HG03432 (cell line): ENCODE data around the gene SORCS1.
"Not testable (repeated sequence)": the region's sequence is repeated elsewhere in the genome, so short reads cannot be mapped to it uniquely, and the experiment has no call there.

Experiments used
- ATAC-seq: cut with Tn5 transposase; IDR thresholded peaks from one replicate; pipeline ENCODE4 v1.9.1; 2021; ENCODE audit warnings: mild to moderate bottlenecking, moderate library complexity; ENCODE audit not compliant: unreplicated experiment

SORCS1 gene

DNA sequence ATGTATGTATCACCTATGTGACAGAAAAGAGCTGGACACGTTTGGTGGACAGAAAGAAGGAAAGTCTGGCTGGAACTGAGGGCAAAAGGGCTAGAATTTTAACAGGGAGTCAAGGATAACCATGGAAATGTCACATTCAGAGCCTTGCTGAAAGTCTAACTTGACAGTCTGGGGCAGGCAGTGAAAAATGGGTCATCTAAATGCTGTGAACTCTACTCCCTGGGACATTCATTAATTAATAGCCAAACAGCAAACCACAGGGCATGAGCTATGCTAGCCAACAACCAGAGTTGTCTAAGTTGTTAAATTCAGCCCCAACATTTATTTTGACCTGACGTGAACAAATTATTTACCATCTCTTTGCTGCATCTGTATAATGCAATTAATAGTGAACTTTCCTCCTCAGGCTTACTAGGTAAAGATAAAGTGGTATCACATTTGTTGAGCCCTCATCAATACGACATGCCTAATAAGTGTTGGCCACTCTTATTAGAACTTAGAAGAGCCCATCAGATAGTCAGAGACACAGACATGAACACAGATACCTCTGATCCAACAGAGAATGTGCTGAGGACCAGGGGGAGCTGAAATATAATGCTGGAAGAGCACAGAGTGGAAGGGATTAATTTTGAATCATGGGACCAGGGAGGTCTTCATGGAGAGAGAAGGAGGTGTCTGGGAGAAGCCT is 109.9 kb downstream of the SORCS1 start:
- ATAC-seq, result peak; percentile 47

DNA sequence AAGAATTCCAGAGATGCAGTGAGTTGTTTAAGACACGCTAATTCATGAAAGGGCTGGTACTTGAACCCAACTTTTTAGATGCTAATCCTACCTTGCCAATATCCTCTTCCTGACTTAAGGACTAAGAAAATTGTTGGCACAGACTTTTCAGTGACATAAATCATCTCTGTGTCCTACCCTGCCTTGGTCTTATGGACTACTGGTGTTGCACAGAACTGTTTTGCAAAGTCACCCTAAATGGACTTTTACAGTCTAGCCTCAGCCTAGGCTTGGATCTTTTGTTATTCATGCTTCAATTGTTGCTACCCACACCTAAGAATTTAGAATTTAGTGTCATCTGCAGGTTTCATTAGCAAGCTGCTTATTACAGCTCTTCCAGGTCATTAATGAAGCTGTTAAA is 112.7 kb downstream of the SORCS1 start:
- ATAC-seq, result no peak

DNA sequence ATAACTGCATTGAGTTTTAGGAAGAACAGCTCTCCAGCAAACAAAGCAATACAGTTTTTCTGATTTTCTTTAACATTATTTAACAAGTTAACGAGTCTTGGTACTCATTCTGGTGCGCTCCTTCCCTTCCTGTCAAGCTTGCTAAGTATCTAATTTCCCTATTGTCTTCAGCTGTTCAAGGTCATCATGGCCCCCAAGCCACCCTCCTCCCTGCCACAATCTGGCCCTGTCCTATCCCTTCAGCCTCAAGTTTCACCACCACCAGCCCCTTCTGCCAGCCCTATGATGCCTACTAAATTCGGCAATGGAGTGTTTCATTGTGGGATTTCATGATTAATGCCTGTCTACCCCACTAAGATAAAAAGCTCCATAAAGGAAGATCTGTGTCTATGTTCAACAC is 121.0 kb downstream of the SORCS1 start:
- no peak for ATAC-seq

DNA sequence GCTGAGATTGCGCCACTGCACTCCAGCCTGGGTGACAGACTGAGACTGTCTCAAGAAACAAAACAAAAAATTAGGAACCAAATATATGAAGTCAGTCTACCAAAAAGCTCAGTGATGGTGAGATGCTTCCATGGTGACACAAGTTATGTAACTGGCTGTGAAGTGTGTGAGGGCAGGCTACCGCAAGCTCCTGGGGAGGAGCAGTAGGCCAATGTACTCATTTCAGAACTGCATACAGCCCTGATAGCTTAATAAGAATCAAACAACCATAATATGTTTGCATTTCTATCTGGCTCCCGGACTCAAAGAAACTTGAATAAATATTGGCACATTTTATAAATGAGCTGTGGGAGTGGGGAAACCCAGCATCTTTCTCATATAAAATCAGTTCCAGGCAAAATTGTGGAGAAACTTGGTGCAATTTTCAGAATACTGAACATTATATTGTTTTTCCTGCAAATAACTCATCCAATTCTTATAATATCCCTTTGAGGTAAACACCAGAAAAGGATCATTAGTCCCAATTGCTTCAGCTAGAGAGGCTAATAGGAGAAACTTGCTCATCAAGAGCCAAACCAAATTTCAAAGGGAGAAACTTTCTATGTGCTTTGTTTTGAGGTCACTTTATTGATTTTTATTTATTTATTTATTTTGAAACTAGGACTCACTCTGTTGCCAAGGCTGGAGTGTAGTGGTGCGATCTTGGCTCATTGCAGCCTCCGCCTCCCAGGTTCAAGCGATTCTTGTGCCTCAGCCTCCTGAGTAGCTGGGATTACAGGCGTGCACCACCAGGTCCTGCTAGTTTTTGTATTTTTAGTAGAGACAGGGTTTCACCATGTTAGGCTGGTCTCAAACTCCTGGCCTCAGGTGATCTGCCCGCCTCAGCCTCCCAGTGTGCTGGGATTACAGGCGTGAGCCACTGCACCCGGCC is 127.0 kb downstream of the SORCS1 start:
- ATAC-seq, result no peak

DNA sequence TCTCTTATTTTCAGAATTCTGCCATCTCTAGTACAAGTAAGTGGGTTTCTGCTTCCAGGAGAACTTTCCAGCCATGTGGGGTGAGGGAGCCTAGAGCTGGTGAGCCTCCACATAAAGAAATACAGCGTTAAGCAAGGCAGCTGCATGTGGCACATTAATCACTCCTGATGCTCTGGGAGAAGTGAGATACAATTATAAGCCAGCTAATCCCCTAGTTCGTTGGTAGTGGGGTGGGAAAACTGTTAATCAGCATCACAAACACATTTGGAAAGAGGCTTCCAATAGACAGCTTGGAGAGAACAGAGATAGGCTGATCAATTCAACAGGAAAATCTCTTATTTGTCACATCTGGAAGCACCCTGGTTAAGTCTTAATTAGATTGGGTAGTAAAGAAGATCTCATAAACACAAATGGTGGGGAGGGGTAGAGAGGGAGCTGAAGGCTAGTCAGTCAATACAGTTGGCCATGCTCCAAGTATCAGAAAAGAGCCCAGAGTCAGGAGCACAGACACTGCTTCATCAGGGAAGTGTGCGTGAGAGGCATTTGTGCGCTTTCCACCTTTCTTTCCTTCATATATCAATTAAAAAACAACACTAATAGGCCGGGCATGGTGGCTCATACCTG is 130.6 kb downstream of the SORCS1 start:
- ATAC-seq, result no peak

DNA sequence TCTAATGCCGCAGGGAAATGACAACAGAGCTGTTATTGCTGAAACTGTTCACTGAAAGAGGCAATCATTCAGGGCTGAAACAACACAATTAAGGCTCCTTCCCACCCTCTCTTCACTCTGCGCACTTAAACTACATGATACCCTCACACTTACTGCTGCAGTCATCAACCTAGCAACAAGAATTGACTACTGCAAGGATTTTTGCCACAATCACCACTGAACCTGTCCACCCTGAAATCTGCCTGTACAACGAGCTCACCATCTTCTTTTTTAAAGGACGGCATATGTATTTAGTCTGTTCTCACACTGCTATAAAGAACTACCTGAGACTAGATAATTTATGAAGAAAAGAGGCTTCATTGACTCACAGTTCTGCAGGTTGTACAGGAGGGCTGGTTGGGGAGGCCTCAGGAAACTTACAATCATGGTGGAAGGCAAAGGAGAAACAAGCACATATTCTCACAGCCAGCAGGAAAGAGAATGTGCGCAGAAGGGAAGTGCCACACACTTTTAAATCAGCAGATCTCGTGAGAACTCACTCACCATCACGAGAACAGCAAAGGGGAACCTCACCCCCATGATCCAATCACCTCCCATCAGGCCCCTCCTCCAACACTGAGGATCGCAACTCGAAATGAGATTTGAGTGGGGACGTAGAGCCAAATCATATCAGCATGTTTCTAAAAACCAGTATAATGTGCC is 131.7 kb downstream of the SORCS1 start:
- ATAC-seq, result no peak

DNA sequence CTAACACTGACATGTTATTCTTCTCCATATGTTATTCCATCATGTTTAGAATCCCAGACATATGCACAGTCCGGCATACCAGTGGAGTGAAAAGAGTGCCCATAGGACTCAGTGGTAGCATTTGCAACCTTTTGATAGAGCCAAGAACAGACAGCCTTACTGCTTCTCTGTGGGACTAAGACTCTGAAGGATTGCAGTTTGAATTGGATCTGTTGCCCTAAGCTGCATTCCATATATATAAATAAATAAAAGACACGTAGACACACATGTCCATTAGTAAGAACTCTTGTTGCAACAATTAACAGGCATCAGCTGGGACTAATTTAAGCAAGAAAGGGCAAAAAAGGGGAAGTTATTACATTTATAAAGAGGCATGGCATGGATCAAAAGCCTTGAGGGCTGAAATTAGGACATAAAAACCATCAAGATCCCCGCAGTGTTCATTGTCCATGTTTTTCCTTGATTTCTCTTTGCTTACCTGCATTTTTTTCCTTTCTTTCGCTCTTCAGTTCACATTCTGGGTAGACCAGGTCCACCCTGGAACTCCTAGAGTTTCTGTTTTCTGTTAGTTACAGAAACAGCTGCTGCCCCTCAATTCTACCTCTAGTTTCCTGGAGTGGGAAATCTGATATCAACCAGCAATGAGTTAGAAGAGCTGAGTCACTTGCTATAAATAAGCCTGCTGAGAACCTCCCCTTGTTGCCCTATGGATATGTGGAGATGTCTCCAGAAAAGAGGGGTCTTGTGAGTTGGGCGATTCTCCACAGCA is 132.4 kb downstream of the SORCS1 start:
- ATAC-seq, result no peak

DNA sequence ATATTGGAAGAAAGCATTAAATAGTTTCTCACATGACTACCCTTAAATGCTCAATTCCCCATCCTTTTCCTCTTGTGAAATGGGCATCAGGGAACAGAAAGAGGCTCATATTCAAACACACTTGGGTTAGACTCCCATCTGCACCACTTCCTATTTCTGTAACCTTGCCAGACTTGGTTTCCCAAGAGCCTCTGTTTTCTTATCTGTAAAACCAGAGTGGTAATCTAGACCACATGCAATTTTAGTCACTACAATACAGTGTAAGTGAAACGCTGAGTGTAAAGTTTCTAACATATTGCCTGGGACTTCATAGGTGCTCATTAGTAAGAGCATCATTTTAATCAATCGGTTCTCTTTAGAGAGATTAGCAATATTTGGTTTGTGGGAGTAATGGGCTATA is 136.3 kb downstream of the SORCS1 start:
- no peak for ATAC-seq

DNA sequence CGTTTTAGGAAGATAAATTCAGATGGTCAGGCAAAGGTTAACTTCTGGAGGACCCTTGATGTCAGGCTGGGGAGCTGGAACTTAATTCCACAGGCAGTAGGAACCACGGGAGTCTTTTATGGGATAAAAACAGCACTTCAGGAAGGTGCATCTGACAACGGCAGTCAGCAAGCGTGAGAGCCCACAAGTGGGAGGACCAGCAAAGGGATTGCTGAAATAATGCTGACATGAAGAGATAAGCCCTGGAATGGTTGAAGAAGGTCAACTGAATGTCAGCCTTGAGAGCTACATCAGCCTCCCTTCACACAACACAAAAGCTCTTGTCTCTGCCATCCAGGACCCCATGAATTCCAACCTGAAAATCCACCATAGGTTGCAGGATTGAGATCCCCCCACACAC is 138.8 kb downstream of the SORCS1 start:
- no peak for ATAC-seq

DNA sequence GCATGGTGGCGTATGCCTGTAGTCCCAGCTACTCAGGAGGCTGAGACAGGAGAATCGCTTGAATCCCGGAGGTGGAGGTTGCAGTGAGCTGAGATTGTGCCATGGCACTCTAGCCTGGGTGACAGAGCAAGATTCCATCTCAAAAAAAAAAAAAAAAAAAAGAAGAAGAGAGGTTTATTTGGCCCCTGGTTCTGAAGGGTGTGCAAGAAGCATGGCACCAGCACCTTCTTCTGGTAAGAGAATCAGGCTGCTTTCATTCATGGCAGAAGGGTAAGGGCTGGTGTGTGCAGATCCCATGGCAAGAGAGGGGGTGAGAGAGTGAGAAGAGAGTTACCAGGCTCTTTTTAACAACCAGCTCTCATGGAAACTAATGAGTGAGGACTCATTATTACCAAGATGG is 140.5 kb downstream of the SORCS1 start:
- ATAC-seq, result not testable (repeated sequence)

DNA sequence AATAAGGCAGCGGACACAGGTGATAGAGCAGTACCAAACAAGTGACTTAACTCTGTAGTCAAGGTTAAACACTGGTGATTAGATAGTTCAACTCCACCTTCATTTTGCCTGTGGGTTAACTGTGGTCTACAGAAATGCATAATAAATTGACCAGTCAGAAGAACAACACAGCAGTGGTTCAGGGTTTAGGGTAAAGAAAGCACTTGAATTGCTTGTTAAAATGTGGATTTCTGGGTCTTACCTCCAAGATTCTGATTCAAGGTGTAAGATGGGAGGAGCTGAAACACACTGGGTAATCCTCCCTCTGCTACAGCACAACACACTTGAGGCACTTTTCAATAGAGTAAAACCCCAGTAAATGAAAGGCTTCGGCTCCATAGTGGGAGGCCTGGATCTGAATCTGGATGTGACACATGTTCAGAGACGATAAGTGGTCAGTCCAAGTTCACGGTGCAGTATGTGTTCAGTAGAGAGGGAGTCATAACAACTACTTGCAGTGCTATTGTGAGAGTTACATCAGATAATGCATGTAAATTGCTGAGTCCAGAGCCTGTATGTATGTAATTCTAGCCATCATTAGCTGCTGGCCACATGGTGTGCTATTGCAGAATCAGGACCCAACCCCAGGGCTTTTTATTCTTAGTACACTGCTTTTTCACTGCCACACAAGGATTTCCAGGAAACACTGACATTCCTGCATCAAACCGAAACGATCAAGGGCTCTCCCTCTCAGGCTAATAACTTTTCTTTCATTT is 141.7 kb downstream of the SORCS1 start:
- no peak for ATAC-seq

DNA sequence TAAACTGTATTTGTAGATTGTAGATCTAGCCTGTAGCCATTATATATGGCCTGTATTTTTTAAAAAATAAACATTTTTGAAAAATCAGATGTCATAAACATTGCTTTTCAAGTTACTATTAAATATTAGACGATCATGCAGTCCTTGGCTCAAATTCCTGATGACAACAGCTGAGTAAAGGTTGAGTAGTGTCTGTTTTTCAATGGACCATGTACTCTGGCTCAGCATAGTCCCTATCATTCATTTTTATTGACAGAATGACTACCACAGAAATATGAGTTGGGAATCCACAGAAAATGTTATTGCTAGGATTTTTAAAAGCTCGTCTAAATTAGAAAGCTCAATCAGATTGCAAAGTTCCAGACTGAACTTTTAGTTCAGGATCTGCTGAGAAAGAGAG is 145.4 kb downstream of the SORCS1 start:
- ATAC-seq, result no peak

DNA sequence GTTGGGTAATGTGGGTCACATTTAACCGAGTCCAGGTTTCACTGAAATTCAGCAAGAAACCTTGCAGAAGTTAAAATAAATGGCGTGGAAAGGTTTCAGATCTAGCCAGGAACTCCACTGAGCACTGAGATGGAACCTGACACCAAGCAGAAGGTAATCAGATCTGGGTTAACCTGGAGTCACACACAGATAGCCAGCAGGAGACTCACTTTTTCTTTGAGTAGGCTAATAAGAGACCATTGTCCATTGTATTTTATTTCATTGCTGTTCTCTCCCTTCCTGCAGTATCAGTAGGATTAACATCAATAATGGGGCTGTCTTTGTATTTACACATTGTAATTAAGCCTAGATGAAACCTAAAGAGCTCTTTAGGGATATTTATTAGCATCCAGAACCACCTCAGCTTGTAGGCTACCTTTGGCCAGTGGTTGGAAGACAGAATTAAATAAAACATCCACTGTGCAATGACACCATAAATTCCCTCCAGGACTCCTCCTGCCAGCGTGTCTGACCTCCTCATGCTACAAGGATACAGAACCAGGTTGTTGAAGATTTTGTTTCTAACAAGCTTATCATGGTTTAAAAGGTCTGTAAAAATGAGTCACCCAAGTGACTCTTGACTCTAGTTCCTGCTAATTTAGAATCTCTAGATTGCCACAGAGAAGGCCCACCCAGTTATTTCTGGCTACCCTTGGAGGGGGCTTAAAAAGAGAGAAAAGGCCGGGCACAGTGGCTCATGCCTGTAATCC is 151.1 kb downstream of the SORCS1 start:
- no peak for ATAC-seq

DNA sequence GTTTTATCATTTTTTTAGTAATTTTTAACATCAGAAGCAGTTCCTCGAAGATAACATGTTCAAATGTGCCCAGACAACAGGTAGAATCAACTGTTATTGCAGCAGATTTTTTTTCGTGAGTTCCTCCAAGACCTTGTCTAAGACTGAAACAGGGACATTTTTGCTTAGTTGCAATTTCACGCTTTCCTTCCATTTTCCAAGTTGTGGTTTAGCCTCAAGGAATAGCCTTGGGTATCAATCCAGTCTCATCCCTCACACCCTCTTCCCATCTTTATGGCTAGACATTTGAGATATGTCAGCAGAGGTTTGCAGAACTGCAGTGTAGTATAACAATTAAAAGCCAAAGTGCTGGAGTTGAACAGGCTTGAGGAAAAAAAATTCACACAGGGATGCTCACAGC is 152.5 kb downstream of the SORCS1 start:
- no peak for ATAC-seq

DNA sequence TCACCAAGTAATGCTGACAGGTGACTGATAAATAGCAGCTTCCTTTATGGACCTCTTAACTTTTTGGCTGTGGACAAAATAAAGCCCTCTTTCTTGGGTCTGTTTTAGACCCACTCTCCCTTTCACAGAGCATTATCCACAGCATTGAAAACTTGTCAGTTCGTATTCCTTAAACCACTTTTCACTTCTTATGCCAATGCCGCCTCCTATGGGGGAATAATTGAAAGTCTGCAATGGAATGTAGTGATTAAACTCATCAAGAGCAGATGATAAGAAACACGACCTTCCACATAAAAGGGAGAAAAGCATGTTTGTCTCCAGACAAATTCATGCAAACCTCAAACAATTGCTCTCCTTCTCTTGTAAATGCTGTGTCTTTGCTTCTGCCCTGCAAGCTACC is 153.4 kb downstream of the SORCS1 start:
- no peak for ATAC-seq

DNA sequence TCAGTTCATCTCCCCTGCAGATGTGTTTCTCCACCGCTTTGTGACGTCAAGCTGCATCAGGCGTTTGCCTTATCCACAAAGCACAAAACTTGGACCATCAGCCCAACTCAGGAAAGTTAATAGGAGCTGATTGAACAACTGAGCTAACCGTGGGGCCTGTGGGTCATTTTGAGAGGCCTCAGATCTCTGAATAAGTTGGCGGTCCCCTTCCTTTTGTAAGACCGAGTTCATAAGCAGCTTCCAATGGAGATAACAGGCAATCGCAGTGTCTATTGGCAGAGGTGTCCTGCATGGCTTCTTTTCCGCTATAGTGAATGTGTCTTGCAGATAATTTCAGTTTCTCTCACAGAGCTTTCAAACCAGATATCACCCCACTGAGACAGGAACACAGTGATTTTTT is 154.0 kb downstream of the SORCS1 start:
- no peak for ATAC-seq

DNA sequence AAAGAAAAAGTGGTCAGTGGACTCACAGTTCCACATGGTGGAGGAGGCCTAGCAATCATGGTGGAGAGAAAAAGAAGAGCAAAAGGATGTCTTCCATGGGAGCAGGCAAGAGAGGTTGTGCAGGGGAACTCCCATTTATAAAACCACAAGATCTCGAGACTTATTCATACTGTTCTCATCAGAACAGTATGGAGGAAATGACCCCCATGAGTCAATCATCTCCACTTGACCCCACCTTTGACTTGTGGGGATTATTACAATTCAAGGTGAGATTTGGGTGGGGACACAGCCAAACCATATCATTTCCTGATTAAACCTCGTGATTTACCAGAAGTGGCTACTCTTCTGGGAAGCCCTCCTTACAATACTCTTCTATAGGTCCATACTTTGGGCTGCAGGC is 160.1 kb downstream of the SORCS1 start:
- ATAC-seq, result no peak

DNA sequence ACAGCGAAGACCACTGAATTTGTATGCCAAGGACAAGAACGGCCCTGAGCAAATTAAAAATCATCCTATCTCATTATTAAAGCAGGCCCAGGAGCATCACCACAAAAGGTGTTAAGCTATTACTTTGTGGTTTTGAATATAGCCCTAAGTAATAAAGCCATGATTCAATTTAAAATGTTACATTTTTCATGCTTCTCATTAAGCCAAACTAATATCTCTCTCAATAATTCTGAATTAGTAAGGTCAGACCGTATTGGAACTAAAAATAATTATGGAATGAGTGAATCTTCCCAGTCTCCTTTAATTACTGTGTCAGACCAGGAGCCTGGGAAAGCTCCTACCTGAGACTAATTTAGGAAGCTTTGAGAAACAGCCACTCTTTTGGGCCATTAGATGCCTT is 162.4 kb downstream of the SORCS1 start:
- no peak for ATAC-seq

DNA sequence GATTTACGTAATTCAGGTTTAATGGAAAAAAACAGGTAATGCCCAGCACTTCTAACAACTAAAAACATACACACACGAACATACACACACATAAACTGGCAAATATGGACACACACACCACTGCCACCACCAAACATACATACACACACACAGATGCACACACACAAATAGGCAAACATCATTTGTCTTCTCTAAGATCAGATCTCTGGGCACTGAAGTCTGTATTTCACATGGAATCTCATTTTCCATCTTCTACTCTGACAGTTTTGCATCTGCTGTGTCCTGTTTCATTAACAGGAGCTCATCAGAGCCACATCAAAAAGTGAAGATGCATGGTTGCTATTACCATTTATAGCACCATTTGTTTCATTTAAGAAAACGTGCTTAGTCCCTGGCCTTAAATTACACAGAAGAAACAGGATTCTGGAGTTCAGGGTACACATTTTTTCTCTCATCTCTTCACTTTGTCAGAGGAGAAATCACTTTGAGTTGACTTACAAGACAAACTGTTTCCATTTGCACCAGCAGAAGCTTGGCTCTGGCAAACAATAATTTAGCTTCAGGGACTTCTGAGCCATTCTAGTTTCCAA is 165.3 kb downstream of the SORCS1 start:
- no peak for ATAC-seq
